NK-92 (cell line): Measurements from ENCODE around the gene GDF7.

Experiments used
- DNase-seq: peaks from one replicate; lab custom pipeline; 2025; ENCODE audit not compliant: unreplicated experiment; lab: John Stamatoyannopoulos, UW

GDF7 gene

DNA sequence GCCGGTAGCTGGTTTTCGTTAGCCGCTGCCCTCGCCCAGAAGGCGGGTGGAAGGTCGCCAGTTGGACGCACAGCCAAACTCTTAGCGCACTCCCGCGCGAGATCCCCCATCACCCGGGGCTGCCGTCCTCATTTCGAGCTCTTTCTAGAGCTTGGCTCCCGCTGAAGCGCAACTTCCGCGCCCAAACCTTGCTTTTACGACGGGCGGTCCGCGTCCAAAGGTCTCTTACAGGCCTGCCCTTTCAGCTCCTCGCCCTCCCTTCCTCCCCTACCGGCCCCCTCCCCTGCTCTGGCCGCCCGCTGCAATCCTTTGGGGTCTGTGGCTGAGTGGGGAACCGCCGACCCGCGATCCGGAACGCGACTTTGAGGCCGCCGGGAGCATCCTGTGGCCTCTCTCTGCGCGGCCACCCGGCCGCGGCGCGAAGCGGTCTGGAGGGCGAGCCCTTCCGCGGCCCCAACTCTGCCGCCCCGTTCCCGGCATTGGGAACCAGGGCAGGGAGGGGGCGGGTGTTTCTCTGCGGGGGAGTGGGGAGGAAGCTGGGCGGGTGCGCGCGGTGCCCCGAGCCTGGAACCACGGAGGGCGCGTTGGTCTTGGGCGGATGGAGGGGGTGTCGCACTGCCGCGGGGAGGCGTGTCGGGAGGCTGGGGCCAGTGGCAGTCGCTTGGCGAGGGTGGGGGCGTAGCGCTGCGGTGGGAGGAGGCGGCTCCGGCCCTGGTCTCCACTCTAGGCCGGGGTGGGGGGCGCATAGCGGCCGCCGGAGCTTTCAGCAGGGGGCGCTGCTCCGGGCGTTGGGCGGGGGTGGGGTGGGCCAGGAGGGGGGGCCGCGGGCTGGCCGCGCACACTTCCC lies at the start of gene GDF7:
TSS of gene GDF7 (plus strand) at position 841 of the 847 bp plus-strand sequence. CDS start 96 bp downstream, outside the sequence.
- DNase-seq = no peak

DNA sequence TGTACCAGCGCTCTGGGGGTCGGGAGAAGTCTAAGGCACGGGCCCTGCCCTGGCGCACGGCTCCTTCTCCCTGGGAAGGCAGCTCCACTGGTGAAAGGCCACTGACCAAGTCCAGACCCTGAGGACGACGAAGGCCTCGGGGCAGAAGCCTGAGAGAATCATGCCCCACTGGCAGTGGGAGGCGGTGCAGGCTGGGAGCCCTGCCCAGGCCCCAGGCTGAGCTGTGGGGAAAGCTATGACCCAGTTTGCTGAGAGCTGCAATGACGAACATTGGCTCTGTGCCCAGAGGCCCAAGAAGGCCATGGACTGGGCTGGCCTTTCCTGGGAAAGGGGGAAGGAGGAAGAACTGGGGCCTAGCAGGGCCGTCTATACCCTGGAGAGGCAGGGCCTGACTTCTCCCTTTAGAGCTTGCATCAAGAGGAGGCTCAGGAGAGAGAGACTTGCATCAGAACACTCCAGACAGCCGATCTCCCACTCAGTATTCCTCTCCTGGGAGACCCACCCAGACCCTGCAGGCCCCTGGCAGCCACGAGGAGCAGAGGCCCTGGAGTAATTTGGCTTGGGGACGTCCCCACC lies 49.0 kb upstream of the GDF7 start:
- no peak for DNase-seq

DNA sequence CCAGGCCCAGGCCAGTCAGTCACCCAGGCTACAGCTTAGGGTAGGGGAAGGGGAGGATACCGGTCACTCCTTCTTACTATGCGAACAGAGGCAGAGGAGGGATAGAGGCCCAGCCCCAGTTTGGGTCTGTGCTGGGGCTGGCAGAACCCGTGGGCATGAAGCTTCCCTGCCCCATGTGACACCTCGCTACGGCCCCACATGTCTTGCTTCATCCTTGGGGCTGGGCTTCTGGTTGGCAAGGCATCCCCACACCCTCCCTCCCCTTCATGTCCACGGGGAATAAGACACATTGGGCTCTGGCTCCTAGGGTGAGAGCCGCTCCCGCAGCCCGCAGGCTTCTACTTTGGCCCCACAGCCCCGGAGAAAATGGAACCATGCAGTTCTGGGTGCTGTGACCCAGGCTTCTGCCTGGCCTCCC lies 48.5 kb upstream of the GDF7 start:
- DNase-seq = no peak

DNA sequence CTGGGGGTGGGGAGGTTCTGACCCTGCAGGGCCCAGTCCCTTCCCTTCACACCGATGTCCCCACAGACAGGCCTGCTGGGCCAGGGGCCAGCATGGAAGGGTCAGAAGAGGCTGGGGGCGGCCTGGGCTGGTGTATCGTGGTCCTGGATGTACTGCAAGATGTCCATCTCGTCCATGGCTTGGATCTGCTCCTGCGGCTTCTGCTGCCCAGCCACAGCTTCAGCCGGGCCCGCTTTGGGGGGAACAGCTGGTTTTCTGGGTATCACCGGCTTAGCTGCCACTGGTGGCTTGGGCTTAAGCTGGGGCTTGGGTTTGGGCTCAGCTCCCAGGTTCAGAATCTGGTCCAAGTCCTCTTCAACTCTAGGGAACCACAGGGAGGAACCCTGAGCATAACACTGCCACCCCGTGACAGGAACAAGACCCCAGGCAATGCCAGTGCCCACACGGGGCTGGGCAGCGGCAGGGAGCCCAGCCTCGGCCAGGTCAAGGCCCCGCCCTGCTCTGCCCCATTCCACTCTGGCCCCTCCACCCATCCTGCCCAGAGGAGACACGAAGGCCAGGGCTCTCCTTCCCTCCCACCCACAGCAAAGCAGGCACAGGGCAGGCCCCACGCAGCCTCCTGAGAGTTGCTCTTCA lies 47.9 kb upstream of the GDF7 start:
- DNase-seq = no peak

DNA sequence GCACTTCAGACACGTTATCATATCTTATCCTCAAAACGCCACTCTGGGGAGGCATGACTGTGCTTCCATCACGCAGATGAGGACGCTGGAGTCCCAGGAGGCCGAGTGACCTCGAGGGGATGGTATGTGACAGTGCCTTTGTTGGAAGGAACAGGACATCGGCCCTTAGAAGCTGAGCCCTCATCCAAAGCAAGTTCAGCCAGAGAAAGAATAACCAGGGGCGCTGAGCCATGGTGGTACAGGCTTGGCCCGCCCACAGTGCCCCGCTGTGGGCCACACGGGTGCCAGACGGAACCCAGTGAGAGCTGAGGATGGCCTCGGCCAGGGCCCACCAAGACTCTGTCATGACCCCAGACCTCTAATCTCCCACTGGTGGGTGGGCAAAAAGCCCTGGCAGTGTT lies 47.3 kb upstream of the GDF7 start:
- DNase-seq = no peak

DNA sequence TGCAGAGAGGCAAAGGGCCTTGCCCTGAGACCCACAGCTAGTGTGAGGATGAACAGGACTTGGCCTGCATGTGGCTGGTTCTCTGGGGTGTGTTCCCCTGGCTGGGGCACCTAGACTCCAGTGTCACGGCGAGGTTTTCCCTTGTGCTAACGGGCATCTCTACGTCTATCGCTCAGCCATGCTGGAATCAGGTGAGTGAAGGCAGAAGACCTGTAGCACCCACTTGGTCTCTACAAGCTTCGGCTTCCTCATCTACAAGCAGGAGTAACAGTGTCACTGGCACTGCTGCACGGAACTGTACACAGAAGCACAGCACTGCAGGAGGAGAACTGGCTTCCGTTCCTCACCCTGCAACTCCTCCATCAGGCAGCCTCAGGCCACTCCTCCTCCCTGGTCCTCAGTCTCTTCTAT lies 46.7 kb upstream of the GDF7 start:
- no peak for DNase-seq

DNA sequence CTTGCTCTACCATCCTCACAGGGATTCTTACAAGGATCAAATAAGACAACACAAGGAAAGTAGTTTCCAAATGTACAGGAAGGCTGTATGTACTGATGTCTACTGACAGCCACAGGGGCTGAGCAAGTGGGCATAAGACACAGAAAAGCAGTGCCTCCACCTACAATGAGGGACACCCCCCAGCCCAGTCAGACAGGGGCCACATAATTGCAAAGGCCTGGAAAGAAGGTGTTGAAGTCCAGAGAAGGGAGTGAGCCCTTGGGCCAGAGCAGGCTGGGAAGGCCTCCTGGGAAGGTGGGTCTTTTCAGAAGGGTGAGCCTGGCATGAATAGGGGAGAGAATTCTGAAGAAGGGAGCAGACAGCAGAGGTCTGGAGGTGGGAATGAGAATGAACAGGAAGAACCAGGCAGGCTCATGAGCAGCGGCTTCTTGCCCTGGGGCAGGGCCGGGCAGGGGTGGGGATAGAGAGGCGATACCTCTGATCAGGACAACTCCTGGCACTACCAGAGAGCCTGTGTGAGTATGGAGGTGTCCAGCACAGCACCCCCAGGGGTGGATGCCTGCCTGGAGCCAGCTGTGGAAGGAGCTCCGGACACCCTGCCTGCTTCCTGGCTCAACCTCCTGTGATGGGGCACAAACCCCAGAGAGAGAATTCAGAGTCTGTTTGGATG lies 46.1 kb upstream of the GDF7 start:
- no peak for DNase-seq

DNA sequence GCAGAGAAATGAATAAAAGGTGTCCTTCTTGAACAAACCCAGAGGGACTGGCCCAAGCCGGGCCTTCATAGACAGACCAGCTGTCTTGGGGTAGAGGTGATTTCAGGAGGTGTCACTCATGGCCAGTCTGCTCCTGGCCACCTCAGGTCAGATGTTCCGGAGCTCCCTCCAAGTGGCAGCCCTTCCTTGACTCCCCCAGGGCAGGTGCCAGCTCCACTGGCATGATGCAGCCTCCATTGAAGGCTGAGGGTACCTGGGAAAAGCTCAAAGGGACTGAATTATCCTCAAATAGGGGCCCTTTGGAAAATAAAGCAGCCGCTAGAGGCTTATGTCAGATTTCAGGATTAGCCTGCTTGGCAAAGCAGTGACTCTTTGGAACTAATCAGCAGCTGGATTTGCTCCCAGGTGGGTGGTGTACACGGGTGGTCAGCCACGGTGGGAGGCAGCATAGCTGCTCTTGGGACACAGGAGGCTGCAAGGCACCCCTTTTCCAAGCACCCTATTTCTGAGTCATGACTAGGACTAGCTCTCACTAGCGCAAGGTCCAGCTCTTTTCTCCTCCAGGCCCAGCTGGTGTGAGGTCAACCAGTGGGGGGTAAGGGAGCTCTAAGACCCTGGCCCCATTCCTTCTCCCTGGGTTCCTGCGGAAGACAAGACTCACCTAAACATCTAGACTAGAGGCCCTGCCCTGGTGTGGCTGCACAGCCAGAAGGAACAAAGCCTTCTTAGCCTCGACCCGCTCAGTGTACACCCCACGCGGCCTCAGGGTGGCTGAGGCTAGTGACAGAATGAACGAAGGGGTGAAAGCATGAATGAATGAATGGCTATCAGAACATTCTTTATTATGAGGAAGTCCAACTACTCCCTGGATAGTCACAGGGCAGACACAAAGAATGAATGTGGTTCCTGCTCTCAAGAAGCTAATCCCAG lies 45.3 kb upstream of the GDF7 start:
- DNase-seq = no peak

DNA sequence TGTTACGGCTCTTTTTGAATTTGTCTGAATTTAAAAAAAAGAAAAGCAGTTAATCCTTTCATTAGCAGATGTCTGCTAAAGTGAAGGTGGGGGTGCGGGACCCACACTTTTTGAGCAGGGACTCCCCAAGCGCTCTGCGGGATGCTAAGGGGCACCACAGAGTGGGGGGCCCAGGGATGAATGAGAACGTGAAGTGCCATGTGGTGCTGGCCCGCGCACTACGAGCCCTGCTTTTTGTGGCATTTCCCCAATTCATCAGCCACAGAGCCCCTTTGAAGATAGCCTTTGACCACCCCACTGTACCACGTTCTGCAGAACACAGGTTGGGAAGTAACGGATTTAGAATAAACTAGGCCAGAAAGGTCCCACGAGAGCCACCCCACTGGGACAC lies 44.7 kb upstream of the GDF7 start:
- DNase-seq = no peak

DNA sequence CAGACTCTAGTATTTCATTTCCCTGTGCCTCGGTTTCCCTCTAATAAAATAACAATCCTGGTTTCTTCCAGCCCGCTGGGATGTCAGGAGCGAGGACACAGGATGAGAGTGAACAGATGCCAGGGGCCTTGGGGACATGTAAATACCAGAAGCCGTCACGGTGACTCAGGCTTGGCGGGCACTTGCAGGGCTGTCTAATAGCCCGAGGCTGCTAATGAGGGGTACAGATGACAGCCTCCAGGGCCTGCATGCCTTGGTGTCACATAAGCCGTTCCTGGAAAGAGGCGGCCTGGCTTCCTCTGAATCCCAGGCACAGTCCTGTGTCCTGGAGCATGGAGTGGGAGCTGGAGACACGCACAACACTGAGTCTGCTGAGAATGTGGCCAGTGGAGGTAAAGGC lies 44.2 kb upstream of the GDF7 start:
- DNase-seq = no peak

DNA sequence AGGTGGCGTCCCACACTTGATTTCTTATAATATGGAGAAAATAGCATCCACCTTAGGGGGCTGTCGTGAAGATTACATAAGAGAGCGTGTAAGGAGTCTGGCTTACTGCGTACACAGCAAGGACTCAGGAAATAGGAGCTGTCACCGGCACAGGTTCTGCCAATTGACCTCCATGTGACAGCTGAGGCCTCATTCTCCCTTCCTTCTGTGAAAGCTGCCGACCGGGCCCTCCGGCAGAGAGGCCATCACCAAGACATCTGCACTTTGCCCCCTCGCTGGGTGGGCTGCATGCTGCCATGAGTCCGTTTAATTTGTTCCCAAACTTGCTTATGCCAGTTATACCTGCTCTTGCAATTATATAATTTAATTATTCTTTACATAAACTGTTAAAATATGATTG lies 43.7 kb upstream of the GDF7 start:
- no peak for DNase-seq

DNA sequence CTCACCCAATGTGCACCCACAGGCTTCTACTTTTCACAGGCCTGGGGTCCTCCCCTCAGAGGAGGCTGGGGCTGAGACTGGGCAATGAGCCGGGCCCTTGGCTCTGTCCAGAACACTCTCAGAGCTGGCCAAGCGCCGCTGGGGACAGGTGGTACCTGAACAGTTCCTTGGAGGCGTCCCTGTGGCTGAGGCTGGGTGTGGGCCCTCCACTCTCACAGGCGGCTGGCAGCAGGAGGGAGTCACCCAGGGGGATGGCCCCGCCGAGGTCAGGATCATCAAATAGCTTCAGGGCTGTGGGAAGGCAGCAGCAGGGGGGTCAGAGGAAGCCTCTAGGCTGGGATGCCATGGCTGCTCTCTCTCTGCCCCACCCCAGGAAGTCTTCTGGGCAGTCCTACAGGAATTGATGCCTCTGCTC lies 43.2 kb upstream of the GDF7 start:
- no peak for DNase-seq

DNA sequence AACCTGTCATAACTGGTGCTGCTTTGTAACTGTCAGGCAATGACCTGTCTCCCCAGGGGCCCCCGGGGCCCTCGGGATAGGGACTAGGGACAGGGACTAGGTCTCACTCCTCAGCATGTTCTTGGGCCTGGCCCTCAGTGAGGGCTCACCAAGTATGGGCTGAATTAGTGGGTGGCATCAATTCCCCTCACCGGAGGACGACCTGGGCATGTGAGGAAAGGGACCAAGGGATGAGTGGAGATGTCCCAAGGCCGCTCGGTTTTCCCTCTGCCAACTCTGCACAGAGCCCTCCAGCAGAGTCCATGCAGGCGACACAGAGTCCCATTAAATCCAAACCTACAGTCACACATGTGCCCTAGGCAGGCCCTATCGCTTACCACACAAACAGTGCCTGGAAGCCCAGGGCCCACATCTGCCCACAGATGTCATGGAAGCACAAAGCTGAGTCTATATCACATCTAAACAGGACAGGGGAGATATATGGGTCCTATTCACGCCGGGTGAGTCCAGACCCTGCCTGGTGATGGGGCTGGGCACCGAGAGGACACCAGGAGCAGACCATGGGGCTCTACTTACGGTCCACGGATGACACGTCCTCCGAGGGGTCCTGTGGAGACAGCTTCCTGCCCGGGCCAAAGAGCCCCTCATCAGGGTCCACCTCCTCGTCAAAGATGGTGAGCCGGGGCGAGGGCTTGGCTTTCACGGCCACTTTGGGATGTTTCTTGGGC lies 42.6 kb upstream of the GDF7 start:
- DNase-seq = no peak

DNA sequence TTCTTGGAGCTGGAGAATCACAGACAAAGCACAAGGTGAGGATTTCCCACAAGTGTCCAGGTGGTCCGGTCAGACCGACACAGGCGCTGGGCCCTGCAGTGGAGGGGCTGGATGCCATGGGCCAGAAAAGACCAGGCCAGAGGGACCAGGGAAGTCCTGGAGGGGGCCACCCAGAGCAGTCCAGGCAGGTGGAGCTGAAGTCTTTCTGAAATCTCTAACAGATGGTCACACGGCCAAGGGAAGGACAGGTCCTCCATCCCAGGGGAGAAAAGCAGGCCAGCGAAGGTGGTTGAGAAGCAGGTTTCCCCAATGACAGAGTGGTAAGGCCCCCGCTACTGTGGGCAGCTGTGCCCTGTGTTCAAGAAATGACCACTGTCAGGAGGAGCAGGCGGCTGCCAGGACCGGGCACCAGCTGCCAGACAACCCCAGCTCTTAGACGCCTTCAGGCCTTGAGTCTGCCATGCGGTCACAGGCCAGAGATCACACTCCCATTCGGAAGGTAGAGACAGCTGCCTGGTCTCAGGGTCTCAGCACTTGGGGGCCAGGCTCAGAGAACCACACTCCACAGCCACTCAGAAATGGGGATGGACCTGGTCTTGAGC lies 42.0 kb upstream of the GDF7 start:
- DNase-seq = no peak

DNA sequence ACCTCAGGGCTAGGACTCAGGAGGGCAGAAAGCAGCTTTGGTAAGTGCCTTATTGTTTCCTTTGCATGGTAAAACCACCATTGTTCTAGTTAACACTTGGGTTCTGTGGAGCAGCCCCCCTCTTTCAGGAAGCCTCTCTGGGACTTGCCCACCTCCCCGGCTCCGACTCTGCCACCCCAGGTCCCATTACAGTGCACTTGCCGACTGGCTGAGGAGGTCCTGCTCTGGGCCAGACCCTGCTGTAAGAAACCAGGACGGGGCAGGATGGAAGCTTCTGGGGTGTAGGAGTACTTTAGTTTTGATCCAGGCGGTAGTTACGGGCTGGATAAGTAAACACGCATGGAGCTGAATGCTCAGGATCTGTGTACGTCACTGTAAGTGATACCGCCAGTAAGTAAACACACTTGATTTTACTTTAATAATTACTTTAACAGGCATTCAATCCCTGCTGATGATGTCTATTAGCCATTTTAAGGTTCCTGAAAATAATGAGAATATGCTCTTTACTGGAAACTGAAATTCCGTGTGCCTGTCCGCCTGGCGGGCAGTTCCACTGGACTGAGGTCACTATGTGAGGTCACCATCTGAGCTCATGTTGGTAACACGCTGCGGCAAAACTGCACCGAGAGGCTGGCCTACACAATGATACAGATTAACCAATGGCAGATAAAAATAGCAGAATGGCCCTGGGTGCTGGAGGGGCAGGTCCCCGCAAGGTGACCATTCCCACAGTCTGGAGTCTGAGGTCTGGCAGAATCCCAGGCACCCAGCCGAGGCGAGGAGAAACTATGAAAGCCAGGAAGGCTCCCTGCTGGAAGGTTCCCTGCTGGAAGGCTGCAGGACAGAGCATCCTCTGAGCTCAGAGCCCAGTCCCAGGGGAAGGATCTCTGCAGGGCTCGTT lies 41.2 kb upstream of the GDF7 start:
- DNase-seq = no peak

DNA sequence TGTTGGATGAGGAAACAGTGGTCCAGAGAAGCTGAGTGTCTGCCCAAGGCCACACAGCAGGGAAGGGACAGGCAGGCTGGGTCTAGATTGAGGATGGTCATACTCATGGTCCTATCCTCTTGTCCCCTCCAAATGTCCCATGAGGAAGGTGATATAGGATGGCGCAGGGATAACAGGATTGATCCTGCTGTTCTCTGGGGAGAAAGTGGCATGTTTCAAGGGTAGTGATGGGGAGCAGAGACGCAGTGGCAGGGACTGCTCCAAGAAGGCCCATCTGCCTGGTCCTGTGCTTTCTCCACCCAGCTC lies 40.6 kb upstream of the GDF7 start:
- no peak for DNase-seq

DNA sequence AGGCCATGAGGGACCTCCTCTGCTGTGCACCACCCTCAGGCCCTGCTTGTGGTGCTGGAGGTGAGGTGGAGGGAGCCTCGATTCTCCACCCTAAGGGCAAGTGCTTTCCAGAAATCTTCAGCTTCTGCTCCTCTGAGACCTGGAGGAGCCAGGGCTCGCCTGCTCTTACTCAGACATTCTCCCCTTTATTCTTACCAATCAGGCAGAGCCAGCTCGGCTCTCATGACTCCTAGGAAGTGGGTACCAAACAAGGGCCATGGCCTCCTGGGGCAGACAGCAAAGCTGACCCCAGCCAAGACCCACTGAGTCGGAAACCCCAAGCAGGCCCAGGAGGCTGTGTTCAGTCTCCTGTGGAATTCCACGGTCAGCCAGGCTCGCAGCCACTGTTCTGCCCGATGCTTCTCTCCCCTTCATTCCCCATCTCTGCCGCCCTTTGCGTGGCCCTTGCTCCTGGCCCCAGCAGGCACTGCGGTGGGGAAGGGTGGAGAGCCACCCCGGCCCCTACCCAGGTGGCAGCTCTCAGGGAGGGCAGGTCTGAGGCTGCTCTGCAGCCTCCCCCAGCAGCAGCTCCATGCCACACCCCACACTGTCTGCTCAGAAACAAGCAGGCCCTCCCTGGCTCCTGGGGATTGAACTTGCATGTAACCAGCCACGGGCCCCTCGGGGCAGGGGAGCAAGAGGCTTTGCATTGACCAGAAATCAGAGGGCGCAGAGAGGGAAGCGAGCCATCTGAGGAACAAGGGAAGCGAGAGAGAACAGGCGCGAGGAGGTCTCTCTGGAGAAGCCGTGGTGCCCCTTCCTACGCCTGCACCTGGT lies 40.0 kb upstream of the GDF7 start:
- DNase-seq = no peak
